Omental fat pad (tissue), 4 donors: Measurements from ENCODE around the gene DCLK2. TPM values are rescaled to one million over a fixed set of nuclear protein-coding genes. Genes with fewer than 3 reads are reported as not detected.

ENCODE experiments used
- ATAC-seq: fragments of 150-250 bp; one replicate; pipeline ENCODE4 v1.9.1; 2016; ENCODE audit warnings: mild to moderate bottlenecking, moderate library complexity; ENCODE audit not compliant: low FRiP score
- DNase-seq: peaks from one replicate; pipeline ENCODE4 v3.0.0-alpha.2; 2019; ENCODE audit warnings: low spot score
- total RNA-seq, 4 donors: library from RNA; depleted of rRNA; stranded (reverse); fragments of >200 nt; gene quantifications; one replicate each; pipeline ENCODE4 v1.1.0, GENCODE V29; 2016
- TF ChIP-seq, protein P1 (sequence below), 3 donors: fragments of 450-650 bp; IDR thresholded peaks; one replicate each; pipeline ENCODE4 v1.5.1; 2016 to 2017; ENCODE audit warnings: antibody characterized with exemption in 3 of 3, mild to moderate bottlenecking in 3 of 3, moderate library complexity in 2 of 3

DCLK2 gene
- total RNA-seq, 4 donors from 2014 or later: 4.9 to 8.8 (median 6.7) TPM

DNA sequence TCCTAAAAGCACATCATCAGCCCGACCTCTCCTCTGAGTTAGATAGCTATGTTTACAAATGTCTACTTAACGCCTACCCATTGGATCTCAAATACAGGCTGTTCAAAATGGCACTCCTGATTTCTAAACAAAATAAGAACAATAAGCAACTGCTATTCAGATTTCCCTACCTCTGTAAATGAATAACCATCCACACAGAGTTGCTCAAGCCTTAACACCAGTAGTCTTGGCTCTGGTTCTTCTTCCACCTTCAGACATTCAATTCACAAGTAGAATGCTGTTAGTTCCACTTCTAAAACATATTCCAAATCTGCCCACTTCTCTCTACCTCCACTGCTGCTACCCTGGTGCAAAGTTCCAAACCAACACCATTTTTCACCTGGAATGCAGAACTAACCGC lies 27.1 kb upstream of the DCLK2 start:
- no peak for ATAC-seq
- TF ChIP-seq, protein P1, sequence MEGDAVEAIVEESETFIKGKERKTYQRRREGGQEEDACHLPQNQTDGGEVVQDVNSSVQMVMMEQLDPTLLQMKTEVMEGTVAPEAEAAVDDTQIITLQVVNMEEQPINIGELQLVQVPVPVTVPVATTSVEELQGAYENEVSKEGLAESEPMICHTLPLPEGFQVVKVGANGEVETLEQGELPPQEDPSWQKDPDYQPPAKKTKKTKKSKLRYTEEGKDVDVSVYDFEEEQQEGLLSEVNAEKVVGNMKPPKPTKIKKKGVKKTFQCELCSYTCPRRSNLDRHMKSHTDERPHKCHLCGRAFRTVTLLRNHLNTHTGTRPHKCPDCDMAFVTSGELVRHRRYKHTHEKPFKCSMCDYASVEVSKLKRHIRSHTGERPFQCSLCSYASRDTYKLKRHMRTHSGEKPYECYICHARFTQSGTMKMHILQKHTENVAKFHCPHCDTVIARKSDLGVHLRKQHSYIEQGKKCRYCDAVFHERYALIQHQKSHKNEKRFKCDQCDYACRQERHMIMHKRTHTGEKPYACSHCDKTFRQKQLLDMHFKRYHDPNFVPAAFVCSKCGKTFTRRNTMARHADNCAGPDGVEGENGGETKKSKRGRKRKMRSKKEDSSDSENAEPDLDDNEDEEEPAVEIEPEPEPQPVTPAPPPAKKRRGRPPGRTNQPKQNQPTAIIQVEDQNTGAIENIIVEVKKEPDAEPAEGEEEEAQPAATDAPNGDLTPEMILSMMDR (IDR thresholded peaks at IDR 0.05): no peak
- DNase-seq: no peak

DNA sequence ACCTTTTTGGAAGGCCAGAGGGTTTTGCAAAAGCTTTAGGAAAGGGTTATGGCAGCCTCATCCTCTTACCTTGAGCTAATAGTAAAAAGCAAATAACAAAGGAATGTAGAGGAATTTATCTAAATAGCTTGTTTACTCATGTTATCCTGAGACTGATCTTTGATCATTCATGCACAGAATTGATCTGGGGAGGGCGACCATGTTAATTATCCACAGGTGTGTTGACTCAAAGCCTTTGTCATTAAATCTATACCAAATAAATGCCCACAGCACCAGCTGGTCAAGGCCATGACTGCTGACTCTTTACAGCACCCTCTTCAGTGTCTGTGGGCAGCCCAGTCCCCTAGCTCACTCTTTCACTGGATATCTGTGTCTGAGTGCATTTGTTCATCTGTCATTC lies 22.8 kb upstream of the DCLK2 start:
- no peak for DNase-seq
- TF ChIP-seq, protein P1 (IDR thresholded peaks at IDR 0.05): no peak
- ATAC-seq: no peak

GRCh38 chr4:150056569-150056968 lies 21.7 kb upstream of the DCLK2 start:
- ATAC-seq (no peak), DNase-seq (no peak)
- TF ChIP-seq, protein P1 (IDR thresholded peaks at IDR 0.05): no peak

DNA sequence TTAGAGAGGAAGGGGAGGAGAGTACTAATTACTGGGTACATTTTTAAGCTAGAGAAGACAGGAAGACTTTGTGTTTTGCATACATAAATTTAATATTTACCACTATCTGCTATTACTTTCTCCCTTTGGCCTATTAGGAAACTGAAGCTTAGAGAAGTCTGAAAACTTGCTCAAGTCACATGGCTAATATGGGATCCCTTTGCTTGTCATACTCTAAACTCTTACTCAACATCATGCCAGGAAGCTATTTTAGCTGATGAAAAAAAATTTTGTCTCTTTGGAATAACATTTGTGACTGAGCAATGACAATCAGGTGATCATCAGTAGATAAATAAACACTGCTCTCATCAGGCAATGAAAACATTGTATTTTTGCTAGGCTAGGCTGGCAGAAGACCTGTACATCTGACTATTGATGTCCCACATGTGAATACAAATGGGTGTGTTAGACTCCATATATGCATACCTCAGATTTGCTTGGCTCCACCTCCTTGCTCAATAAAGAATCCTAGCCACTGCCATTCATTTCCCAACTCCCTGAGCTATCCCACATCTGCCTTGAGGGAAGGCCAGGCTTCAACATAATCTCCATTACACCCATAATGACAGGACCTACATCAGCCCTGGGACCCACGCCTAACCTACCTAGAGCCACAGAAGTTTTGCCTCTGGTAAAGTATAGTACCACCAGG lies 17.0 kb upstream of the DCLK2 start:
- DNase-seq (no peak), ATAC-seq (no peak)
- TF ChIP-seq, protein P1 (IDR thresholded peaks at IDR 0.05): no peak

DNA sequence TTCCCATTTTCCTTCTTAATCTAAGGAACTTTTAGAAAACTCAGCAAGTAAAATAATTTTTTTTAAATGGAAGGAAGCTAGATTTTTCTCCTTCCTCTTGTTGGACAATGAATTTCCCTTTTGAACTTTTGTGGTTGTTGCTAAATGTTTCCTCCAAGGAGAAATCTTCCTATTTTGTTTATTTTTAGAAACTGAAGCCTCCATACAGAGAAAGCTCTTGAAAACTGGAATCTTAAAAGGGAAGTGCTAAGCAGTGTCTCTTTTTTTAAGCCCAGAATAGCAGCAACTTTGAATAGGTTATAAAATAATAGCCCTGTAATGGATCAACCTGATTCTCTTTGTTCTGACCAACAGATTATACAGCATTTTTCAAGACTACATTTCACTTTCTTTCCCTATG lies 15.1 kb upstream of the DCLK2 start:
- no peak for ATAC-seq
- TF ChIP-seq, protein P1 (IDR thresholded peaks at IDR 0.05): no peak
- DNase-seq: no peak

DNA sequence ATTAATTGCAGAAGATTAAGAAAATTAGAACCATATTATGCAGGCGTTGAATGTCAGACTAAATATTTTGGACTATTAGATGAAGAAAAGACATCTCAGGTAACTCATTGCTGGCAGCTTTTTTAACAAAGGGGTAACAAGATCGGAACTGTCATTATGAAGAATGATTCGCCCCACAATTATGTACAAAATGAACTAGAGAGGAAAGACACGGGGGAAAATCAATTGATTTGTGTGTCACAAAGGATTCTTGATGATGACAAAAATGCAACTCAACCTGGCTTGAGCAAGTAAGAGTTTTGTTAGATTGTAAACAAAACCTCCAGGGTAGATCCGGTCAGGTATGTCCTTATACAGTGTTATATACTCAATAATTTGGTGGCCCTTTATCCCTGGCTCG lies 12.5 kb upstream of the DCLK2 start:
- ATAC-seq (no peak), DNase-seq (no peak)
- TF ChIP-seq, protein P1 (IDR thresholded peaks at IDR 0.05): no peak

DNA sequence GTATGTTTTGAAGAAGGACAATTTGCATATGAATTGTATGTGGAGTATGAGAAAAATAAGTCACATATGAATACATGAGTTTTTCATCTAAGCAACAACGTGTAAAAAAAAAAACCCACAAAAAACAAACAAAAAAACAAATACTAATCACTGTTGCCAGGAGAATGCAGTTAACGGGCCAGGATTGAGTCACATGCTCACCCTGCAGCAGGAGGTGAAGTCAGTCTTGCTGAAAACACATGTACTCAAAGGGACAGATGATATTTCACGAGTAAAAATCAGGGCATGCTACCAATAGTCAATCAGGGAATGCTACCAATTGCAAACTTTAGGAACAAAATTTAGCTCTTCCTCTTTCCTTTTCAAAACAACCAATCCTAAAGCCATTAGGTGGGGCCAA lies 10.4 kb upstream of the DCLK2 start:
- DNase-seq (no peak), ATAC-seq (no peak)
- TF ChIP-seq, protein P1 (IDR thresholded peaks at IDR 0.05): no peak
